NK-92 treated with Interleukin-12 subunit alpha and Interleukin-12 subunit beta, amount 100 ng/mL, for 24 hours (cell line): ENCODE measurements around the gene SSBP1.
"Not testable (repeated sequence)": the region's sequence is repeated elsewhere in the genome, so short reads cannot be mapped to it uniquely, and the experiment has no call there.

Experiments
- DNase-seq: peaks from one replicate; lab custom pipeline; 2025; lab: John Stamatoyannopoulos, UW

The SSBP1 gene

GRCh38 chr7:141709749-141710148 lies 28.4 kb upstream of the SSBP1 start:
- DNase-seq: no peak

- DNase-seq: no peak
Observed at GRCh38 chr7:141710301-141710700, 27.9 kb upstream of the SSBP1 start.

- DNase-seq: no peak
Observed at GRCh38 chr7:141712603-141713255, 25.4 kb upstream of the SSBP1 start.

- no peak for DNase-seq
Observed at GRCh38 chr7:141713890-141714289, 24.3 kb upstream of the SSBP1 start.

- DNase-seq: no peak
Observed at GRCh38 chr7:141714571-141714970, 23.6 kb upstream of the SSBP1 start.

- DNase-seq: no peak
Observed at GRCh38 chr7:141715018-141715417, 23.1 kb upstream of the SSBP1 start.

GRCh38 chr7:141715794-141716689 lies 22.1 kb upstream of the SSBP1 start:
- no peak for DNase-seq

GRCh38 chr7:141717450-141717849 lies 20.7 kb upstream of the SSBP1 start:
- no peak for DNase-seq

GRCh38 chr7:141722529-141722928 lies 15.6 kb upstream of the SSBP1 start:
- no peak for DNase-seq

- no peak for DNase-seq
Observed at GRCh38 chr7:141729020-141729419, 9.1 kb upstream of the SSBP1 start.

GRCh38 chr7:141731476-141732149 lies 6.5 kb upstream of the SSBP1 start:
- no peak for DNase-seq

- DNase-seq: no peak
Observed at GRCh38 chr7:141737118-141737835, 881 bp upstream of the SSBP1 start.

- no peak for DNase-seq
Observed at GRCh38 chr7:141738592-141739013, 445 bp downstream of the SSBP1 start.

GRCh38 chr7:141739250-141739649 lies 1.1 kb downstream of the SSBP1 start:
- no peak for DNase-seq

GRCh38 chr7:141742229-141742628 lies 4.1 kb downstream of the SSBP1 start:
- DNase-seq: no peak

- no peak for DNase-seq
Observed at GRCh38 chr7:141744131-141744530, 6.0 kb downstream of the SSBP1 start.

GRCh38 chr7:141748396-141748795 lies 10.2 kb downstream of the SSBP1 start:
- no peak for DNase-seq

GRCh38 chr7:141751904-141752303 lies 13.7 kb downstream of the SSBP1 start:
- not testable (repeated sequence) for DNase-seq

GRCh38 chr7:141752634-141753033 lies 14.5 kb downstream of the SSBP1 start:
- no peak for DNase-seq

- no peak for DNase-seq
Observed at GRCh38 chr7:141754939-141755338, 16.8 kb downstream of the SSBP1 start.

GRCh38 chr7:141763797-141764196 lies 25.6 kb downstream of the SSBP1 start, which contains the start of gene TAS2R3:
TAS2R3 (plus strand) TSS chr7:141764097; CDS start chr7:141764159, 62 bp downstream.
- no peak for DNase-seq

- not testable (repeated sequence) for DNase-seq
Observed at GRCh38 chr7:141770083-141770583, 32.0 kb downstream of the SSBP1 start.
